ENCODE measurements around the gene ZBTB6. TPM values are rescaled to one million over a fixed set of nuclear protein-coding genes. Genes with fewer than 3 reads are reported as not detected.

Gene ZBTB6
- total and polyA plus RNA-seq, 2 of the 13 experiments (the other 11 are each of a cell fraction or from before 2014, with no cell fraction given): 3.7 to 7.1 TPM

DNA sequence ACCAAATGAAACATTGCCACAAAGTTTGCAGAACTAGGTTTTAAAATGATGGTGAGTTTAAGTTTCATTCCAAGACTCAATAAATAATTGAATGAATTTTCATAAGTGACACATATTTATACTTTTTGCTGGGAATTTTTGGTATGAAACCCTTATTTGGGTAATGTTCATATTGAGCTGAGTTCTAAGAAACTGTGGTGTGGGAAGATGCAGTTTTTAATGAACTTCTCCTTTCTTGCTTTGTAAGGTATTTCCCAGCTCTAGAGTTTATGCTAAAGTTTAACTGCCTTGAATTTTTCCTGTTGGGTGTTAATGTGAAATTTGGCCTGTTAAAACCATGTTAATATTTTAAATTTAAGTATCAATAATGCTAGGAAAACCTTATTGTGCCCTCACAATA, 42.8 kb upstream of the ZBTB6 start:
- POLR2A ChIA-PET: interaction anchor here (2.5 kb wide), 1 partner anchor 15 kb away, joined by 12 read pairs; the partner anchor contains the start of gene RABGAP1
- H3K79me2 ChIP-seq (ENCODE audit: insufficient read depth, low read length): peaks cover 57% of the 10 kb centered on the region
- no peaks in the 10 kb centered on the region for H4K20me1 ChIP-seq (ENCODE audit: insufficient read depth, low read length)
- no peaks in the 10 kb centered on the region; the same call in 1 of the 2 replicates for H3K4me1 ChIP-seq (ENCODE audit: insufficient read depth, low read length)
- ATAC-seq (no peak), DNase-seq (ENCODE audit: low spot score) (no peak), FAIRE-seq (no peak)
- in situ Hi-C loops (cut with HindIII; ENCODE audit: extremely low pct_ligation_motif_present, low pct_unique_long_range_greater_than_20kb): no loop called here
- BruUV-seq (replicated peaks): no TSS peak
- H3K27ac ChIP-seq (ENCODE audit: extremely low read length, insufficient read depth, low read length): no peak overlapping the region
- intact Hi-C loops (cut with micrococcal nuclease; ENCODE audit: unreplicated experiment): no loop called here
- CTCF ChIA-PET (ENCODE audit: low intra/inter-chr PET ratio, low total read pairs): no interaction called here
- no peaks in the 10 kb centered on the region for H3K9me3 ChIP-seq (ENCODE audit: low read length)
- peaks cover 1 to 13% of the 10 kb centered on the region in 2 experiments; a peak in 1 of 5 replicates for H3K36me3 ChIP-seq (replicated peaks in 1 of 2; ENCODE audit: control insufficient read depth in 1 of 2, insufficient read depth in 2 of 2, low read length in 2 of 2)
- no peak overlapping the region for H3K4me2 ChIP-seq (ENCODE audit: low read depth, low read length)
- H3K9ac ChIP-seq (ENCODE audit: insufficient read depth, low read depth, low read length): no peak overlapping the region
- no peak for TF ChIP-seq ZNF343 (CRISPR knock-in tag; IDR thresholded peaks at IDR 0.05)
- TF ChIP-seq RFX3 (CRISPR knock-in tag; IDR thresholded peaks at IDR 0.05): no peak
- TF ChIP-seq NFE2 (CRISPR knock-in tag; IDR thresholded peaks at IDR 0.05): no peak
- TF ChIP-seq ZNF687 (CRISPR knock-in tag; IDR thresholded peaks at IDR 0.05): no peak
- TF ChIP-seq CREBL2 (CRISPR knock-in tag; IDR thresholded peaks at IDR 0.05; ENCODE audit: borderline replicate concordance): no peak
- TF ChIP-seq ZBTB8A (CRISPR knock-in tag; IDR thresholded peaks at IDR 0.05; ENCODE audit: borderline replicate concordance, low read depth): no peak
- no peak for TF ChIP-seq PHB2 (IDR thresholded peaks at IDR 0.05; ENCODE audit: partially characterized antibody)
- no peak for TF ChIP-seq SYNCRIP (IDR thresholded peaks at IDR 0.05; ENCODE audit: insufficient read depth, low read depth, low read length)
- TF ChIP-seq TOPORS (CRISPR knock-in tag; IDR thresholded peaks at IDR 0.05): no peak
- H2AFZ ChIP-seq (ENCODE audit: low read length): no peak overlapping the region
- no peak overlapping the region for H3K4me3 ChIP-seq (replicated peaks in 1 of 3; ENCODE audit: insufficient read depth in 1 of 3, low read depth in 2 of 3, low read length in 3 of 3)
- H3K27me3 ChIP-seq (ENCODE audit: control insufficient read depth in 1 of 2, insufficient read depth in 2 of 2, low read length in 2 of 2): no peaks in the 10 kb centered on the region

Data from HepG2 (cell line).